Osteoblast (primary cell): ENCODE data around the gene UQCC5. TPM values are rescaled to one million over a fixed set of nuclear protein-coding genes. Genes with fewer than 3 reads are reported as not detected.

Source experiments
- DNase-seq: peaks from one replicate; pipeline ENCODE4 v3.0.0; 2011; ENCODE audit warnings: low spot score, mixed read lengths; ENCODE audit not compliant: insufficient read length; ENCODE audit errors: missing footprints
- H2AFZ ChIP-seq: 2 replicates; pipeline ENCODE4 v1.6.0; 2011; ENCODE audit warnings: mild to moderate bottlenecking, low read length
- H3K27ac ChIP-seq: 2 replicates; pipeline ENCODE4 v1.5.1; 2011; ENCODE audit warnings: mild to moderate bottlenecking, low read depth, low read length, moderate library complexity
- H3K27me3 ChIP-seq: 2 replicates; pipeline ENCODE4 v1.6.0; 2012; ENCODE audit warnings: mild to moderate bottlenecking, control low read depth, inconsistent platforms, low read length, moderate library complexity; ENCODE audit not compliant: insufficient read depth
- H3K36me3 ChIP-seq: 2 replicates; pipeline ENCODE4 v1.5.1; 2011; ENCODE audit warnings: mild to moderate bottlenecking, low read length, control low read depth, moderate library complexity; ENCODE audit not compliant: insufficient read depth
- H3K4me1 ChIP-seq: 2 replicates; pipeline ENCODE4 v1.5.1; 2011; ENCODE audit warnings: mild to moderate bottlenecking, low read length, control low read depth, moderate library complexity; ENCODE audit not compliant: insufficient read depth
- H3K4me2 ChIP-seq: 2 replicates; pipeline ENCODE4 v1.6.0; 2011; ENCODE audit warnings: mild to moderate bottlenecking, low read length; ENCODE audit not compliant: insufficient read depth
- H3K4me3 ChIP-seq: fragments of 200-600 bp; sonication (generic); 3 replicates; pipeline ENCODE4 v1.5.1; 2012; ENCODE audit warnings: mild to moderate bottlenecking, low read length, inconsistent platforms; ENCODE audit not compliant: insufficient read depth
- H3K79me2 ChIP-seq: 2 replicates; pipeline ENCODE4 v1.6.0; 2012; ENCODE audit warnings: mild to moderate bottlenecking, low read length, control low read depth, inconsistent platforms; ENCODE audit not compliant: insufficient read depth
- H3K9me3 ChIP-seq: 2 replicates; pipeline ENCODE4 v1.5.1; 2011; ENCODE audit warnings: low read depth, low read length, control low read depth
- H4K20me1 ChIP-seq: 2 replicates; pipeline ENCODE4 v1.6.0; 2012; ENCODE audit warnings: mild to moderate bottlenecking, low read length, control low read depth; ENCODE audit not compliant: insufficient read depth
- CTCF ChIP-seq: IDR thresholded peaks from 2 replicates; pipeline ENCODE4 v1.5.1; 2011; ENCODE audit warnings: mild to moderate bottlenecking, low read depth, low read length, moderate library complexity; ENCODE audit errors: extremely low read depth
- total RNA-seq: library from RNA; depleted of rRNA; stranded (reverse); fragments of >200 nt; gene quantifications from 2 replicates; pipeline ENCODE4 v1.2.3, GENCODE V29; 2012

UQCC5 gene
- total RNA-seq, 1 donor = 8.3 TPM

GRCh38 chr3:52534281-52535183 lies 1.9 kb upstream of the UQCC5 start:
- Histone ChIP-seq H4K20me1 (peaks cover 52% of the 10 kb centered on the region), H3K4me1 (peaks cover 64% of the 10 kb centered on the region), H3K27ac (peak overlapping the region; percentile 60)

GRCh38 chr3:52535411-52536111 lies 844 bp upstream of the UQCC5 start:
- Histone ChIP-seq H3K9me3 (no peaks in the 10 kb centered on the region), H3K4me3 (peak overlapping the region; percentile 95), H3K27me3 (no peaks in the 10 kb centered on the region), H3K27ac (no peak overlapping the region), H3K4me1 (peaks cover 58% of the 10 kb centered on the region), H3K36me3 (peaks cover 11% of the 10 kb centered on the region), H4K20me1 (peaks cover 48% of the 10 kb centered on the region), H3K4me2 (peak overlapping the region; percentile 88), H3K79me2 (peaks cover 67% of the 10 kb centered on the region), H2AFZ (no peak overlapping the region)
- no peak for TF ChIP-seq CTCF
- DNase-seq = peak; percentile 69

More at GRCh38 chr3:52534281-52535183, 1.9 kb upstream of the UQCC5 start:
- H2AFZ ChIP-seq = peak overlapping the region; percentile 50
- peaks cover 6% of the 10 kb centered on the region for H3K36me3 ChIP-seq
- H3K27me3 ChIP-seq = no peaks in the 10 kb centered on the region
- H3K4me3 ChIP-seq = peak overlapping the region; percentile 79
- no peaks in the 10 kb centered on the region for H3K9me3 ChIP-seq
- H3K4me2 ChIP-seq = peak overlapping the region; percentile 88
- peak; percentile 93 for DNase-seq
- no peak for TF ChIP-seq CTCF
- peaks cover 68% of the 10 kb centered on the region for H3K79me2 ChIP-seq

DNA sequence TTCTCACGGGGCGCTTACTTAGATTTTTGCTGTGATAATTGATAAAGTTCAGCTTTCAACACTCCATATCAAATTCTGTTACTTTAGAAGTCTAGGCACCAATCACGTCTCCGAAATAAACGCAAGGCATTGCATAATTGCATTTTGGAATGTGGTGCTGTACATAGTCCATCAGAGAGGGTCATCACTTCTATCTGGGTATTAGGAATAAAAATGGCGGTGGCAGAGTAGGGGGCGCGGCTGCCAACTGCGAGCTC lies 365 bp upstream of the UQCC5 start:
- Histone ChIP-seq H3K36me3 (peaks cover 16% of the 10 kb centered on the region), H3K79me2 (peaks cover 67% of the 10 kb centered on the region), H3K27ac (no peak overlapping the region), H3K9me3 (no peaks in the 10 kb centered on the region), H2AFZ (no peak overlapping the region), H4K20me1 (peaks cover 47% of the 10 kb centered on the region), H3K27me3 (no peaks in the 10 kb centered on the region), H3K4me2 (peak overlapping the region; percentile 66), H3K4me3 (peak overlapping the region; percentile 95), H3K4me1 (peaks cover 53% of the 10 kb centered on the region)
- TF ChIP-seq CTCF = no peak
- DNase-seq = no peak

DNA sequence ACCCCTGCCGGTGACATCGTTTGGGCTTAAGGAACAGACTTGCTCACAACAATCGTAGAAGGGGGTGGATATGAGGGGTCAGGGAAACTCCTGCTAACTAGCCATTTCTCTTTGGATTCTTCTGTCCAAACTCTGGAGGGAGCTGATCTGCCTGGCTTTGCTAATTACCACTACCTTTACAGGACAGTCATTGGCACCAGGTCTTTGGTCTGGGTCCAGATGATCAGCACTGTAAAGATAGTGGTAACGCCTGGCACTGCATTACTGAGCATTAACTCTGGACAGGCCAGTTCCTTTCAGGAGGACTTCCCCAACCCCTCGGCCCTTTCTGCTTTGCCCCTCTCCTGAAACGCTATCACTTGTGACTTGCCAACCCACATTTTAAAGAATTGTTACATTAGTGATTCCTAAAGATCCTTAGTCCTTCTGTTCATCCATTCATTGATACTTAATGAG lies 788 bp downstream of the UQCC5 start:
- no peaks in the 10 kb centered on the region for H3K27me3 ChIP-seq
- no peaks in the 10 kb centered on the region for H3K9me3 ChIP-seq
- H3K36me3 ChIP-seq = peaks cover 22% of the 10 kb centered on the region
- H3K4me3 ChIP-seq = peak overlapping the region; percentile 95
- peaks cover 38% of the 10 kb centered on the region for H4K20me1 ChIP-seq
- peaks cover 67% of the 10 kb centered on the region for H3K79me2 ChIP-seq
- no peak for DNase-seq
- peak overlapping the region; percentile 56 for H2AFZ ChIP-seq
- peaks cover 46% of the 10 kb centered on the region for H3K4me1 ChIP-seq
- peak overlapping the region; percentile 96 for H3K4me2 ChIP-seq
- H3K27ac ChIP-seq = peak overlapping the region; percentile 90
- no peak for TF ChIP-seq CTCF
